KMS-11 (cell line): Measurements from ENCODE around the gene STX1B.
"Not testable (repeated sequence)": the region's sequence is repeated elsewhere in the genome, so short reads cannot be mapped to it uniquely, and the experiment has no call there.

Experiments used
- H2AFZ ChIP-seq: fragments of 200-600 bp; sonication (generic); 2 replicates; pipeline ENCODE4 v1.6.1; 2016; ENCODE audit warnings: antibody characterized with exemption, mixed run types, low read depth
- H3K27ac ChIP-seq: fragments of 200-600 bp; sonication (generic); 2 replicates; pipeline ENCODE4 v1.6.1; 2016; ENCODE audit warnings: mild to moderate bottlenecking, mixed run types
- H3K27me3 ChIP-seq: fragments of 200-600 bp; sonication (generic); 2 replicates; pipeline ENCODE4 v1.6.1; 2017; ENCODE audit warnings: mild to moderate bottlenecking, low read depth, mixed run types, moderate library complexity; ENCODE audit not compliant: insufficient read depth
- H3K36me3 ChIP-seq: fragments of 200-600 bp; sonication (generic); 2 replicates; pipeline ENCODE4 v1.6.1; 2017; ENCODE audit warnings: mild to moderate bottlenecking, mixed run types; ENCODE audit not compliant: insufficient read depth
- H3K4me1 ChIP-seq: fragments of 200-600 bp; sonication (generic); 2 replicates; pipeline ENCODE4 v1.6.1; 2016; ENCODE audit warnings: mild to moderate bottlenecking, low read depth, mixed run types; ENCODE audit not compliant: poor library complexity, severe bottlenecking
- H3K4me2 ChIP-seq: fragments of 200-600 bp; sonication (generic); 2 replicates; pipeline ENCODE4 v1.7.0; 2016; ENCODE audit warnings: mild to moderate bottlenecking, mixed run types
- H3K4me3 ChIP-seq: fragments of 200-600 bp; sonication (generic); IDR thresholded peaks from 2 replicates; pipeline ENCODE4 v1.6.1; 2017; ENCODE audit warnings: low read depth, low read length, mixed read lengths; ENCODE audit not compliant: insufficient read depth
- H3K79me2 ChIP-seq: fragments of 200-600 bp; sonication (generic); 2 replicates; pipeline ENCODE4 v1.6.1; 2016; ENCODE audit warnings: low read depth, mixed run types; ENCODE audit not compliant: insufficient read depth
- H3K9ac ChIP-seq: fragments of 200-600 bp; sonication (generic); 2 replicates; pipeline ENCODE4 v1.6.1; 2016; ENCODE audit warnings: mild to moderate bottlenecking, mixed run types
- H4K20me1 ChIP-seq: fragments of 200-600 bp; sonication (generic); 2 replicates; pipeline ENCODE4 v1.6.1; 2016; ENCODE audit warnings: mild to moderate bottlenecking, mixed run types; ENCODE audit not compliant: insufficient read depth
- CTCF ChIP-seq: fragments of 200-600 bp; sonication (generic); conservative IDR thresholded peaks from 2 replicates; pipeline ENCODE4 v1.6.1; 2017; ENCODE audit warnings: low read depth, mild to moderate bottlenecking, antibody characterized with exemption, low read length, moderate library complexity, mixed read lengths

Gene STX1B

DNA sequence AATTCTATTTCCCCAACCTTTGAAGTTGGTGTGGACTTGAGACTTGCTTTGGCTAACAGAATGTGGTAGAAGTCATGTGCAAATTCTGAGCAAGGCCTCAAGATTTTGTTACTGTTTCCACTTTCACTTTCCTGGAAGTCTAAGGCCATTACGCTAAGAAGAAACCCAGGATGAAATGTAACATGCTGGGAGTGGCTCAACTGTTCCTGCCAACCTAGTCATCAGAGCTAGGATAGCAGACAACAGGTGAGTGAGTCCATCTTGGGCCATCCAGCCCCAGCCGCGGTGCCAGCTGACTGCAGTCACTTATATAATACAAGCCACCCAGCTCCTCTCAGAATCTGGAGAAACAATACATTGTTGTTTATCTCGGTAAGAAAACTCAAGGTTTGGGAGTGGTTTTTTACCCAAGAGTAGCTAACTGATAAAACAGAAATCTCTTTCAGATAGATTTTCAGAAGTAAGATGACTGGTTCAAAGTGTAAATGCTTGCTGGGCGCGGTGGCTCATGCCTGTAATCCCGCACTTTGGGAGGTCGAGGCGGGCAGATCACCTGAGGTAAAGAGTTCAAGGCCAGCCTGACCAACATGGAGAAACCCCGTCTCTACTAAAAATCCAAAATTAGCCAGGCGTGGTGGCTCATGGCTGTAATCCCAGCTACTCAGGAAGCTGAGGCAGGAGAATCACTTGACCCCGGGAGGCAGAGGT is 12.3 kb upstream of the STX1B start:
- Histone ChIP-seq H3K79me2 (no peaks in the 10 kb centered on the region), H3K27ac (no peak overlapping the region), H3K4me2 (no peak overlapping the region), H3K4me1 (peaks cover 3% of the 10 kb centered on the region), H2AFZ (no peak overlapping the region), H3K36me3 (no peaks in the 10 kb centered on the region), H3K27me3 (no peaks in the 10 kb centered on the region), H4K20me1 (no peaks in the 10 kb centered on the region), H3K9ac (no peak overlapping the region), H3K4me3 (no peak overlapping the region)
- TF ChIP-seq CTCF: no peak

- Histone ChIP-seq H3K4me2 (no peak overlapping the region), H4K20me1 (no peaks in the 10 kb centered on the region), H3K4me3 (no peak overlapping the region), H3K9ac (no peak overlapping the region), H2AFZ (no peak overlapping the region), H3K4me1 (peaks cover 3% of the 10 kb centered on the region), H3K27ac (no peak overlapping the region), H3K36me3 (no peaks in the 10 kb centered on the region), H3K79me2 (no peaks in the 10 kb centered on the region), H3K27me3 (no peaks in the 10 kb centered on the region)
- no peak for TF ChIP-seq CTCF
Observed at GRCh38 chr16:31020536-31020935, 10.1 kb upstream of the STX1B start.

- not testable (repeated sequence) for H2AFZ ChIP-seq
- peaks cover 19% of the 10 kb centered on the region; the same call in 1 of the 2 replicates for H3K27me3 ChIP-seq
Observed at GRCh38 chr16:31017756-31018155, 7.3 kb upstream of the STX1B start.

GRCh38 chr16:31016018-31016417 is 5.6 kb upstream of the STX1B start:
- TF ChIP-seq CTCF: no peak
- Histone ChIP-seq H3K79me2 (no peaks in the 10 kb centered on the region), H3K4me2 (no peak overlapping the region), H3K27me3 (peaks cover 34% of the 10 kb centered on the region; the same call in 1 of the 2 replicates), H3K27ac (no peak overlapping the region), H3K4me3 (no peak overlapping the region), H2AFZ (no peak overlapping the region), H3K4me1 (no peaks in the 10 kb centered on the region), H3K9ac (no peak overlapping the region), H4K20me1 (no peaks in the 10 kb centered on the region), H3K36me3 (no peaks in the 10 kb centered on the region)

More at GRCh38 chr16:31017756-31018155, 7.3 kb upstream of the STX1B start:
- H3K36me3 ChIP-seq, H3K9ac ChIP-seq, H3K4me1 ChIP-seq, H3K4me2 ChIP-seq, H3K27ac ChIP-seq, H3K79me2 ChIP-seq, H4K20me1 ChIP-seq, H3K4me3 ChIP-seq: not testable (repeated sequence)

DNA sequence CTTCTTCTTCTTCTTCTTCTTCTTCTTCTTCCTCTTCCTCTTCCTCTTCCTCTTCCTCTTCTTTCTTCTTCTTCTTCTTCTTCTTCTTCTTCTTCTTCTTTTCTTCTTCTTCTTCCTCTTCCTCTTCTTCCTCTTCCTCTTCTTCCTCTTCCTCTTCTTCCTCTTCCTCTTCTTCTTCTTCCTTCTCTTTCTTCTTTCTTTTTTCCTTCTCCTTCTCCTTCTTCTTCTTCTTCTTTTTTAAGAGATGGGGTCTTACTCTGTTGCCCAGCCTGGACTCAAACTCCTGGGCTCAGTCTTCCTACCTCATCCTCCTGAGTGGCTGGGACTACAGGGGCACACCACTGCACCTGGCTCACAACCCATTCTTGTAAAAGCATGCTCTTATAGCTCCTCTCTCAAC is 2.9 kb upstream of the STX1B start:
- not testable (repeated sequence) for H3K4me2 ChIP-seq, H2AFZ ChIP-seq, H4K20me1 ChIP-seq, H3K79me2 ChIP-seq, H3K4me1 ChIP-seq, H3K9ac ChIP-seq, H3K4me3 ChIP-seq, H3K36me3 ChIP-seq, H3K27ac ChIP-seq
- H3K27me3 ChIP-seq: peaks cover 52% of the 10 kb centered on the region; the same call in 1 of the 2 replicates

DNA sequence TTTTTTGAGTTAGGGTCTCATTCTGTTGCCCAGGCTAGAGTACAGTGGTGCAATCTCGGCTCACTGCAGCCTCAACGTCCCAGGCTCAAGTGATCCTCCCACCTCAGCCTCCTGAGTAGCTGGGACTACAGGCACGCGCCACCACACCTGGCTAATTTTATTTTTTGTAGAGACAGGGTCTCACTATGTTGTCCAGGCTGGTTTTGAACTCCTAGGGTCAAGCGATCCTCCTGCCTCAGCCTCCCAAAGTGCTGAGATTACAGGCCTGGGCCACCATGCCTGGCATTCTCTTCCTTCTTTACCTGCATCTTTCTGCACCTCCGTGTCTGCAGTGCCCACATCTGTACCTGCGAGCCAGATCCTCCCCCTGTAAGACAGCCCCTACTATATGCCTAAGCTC is 1.4 kb upstream of the STX1B start:
- not testable (repeated sequence) for H4K20me1 ChIP-seq, H3K36me3 ChIP-seq, H3K27ac ChIP-seq, H2AFZ ChIP-seq, H3K4me3 ChIP-seq, H3K79me2 ChIP-seq, H3K9ac ChIP-seq, H3K4me2 ChIP-seq, H3K4me1 ChIP-seq
- peaks cover 64% of the 10 kb centered on the region for H3K27me3 ChIP-seq
